CD1c-positive myeloid dendritic cell (primary cell): Measurements from ENCODE around the gene R3HDM1.
"Not testable (repeated sequence)": the region's sequence is repeated elsewhere in the genome, so short reads cannot be mapped to it uniquely, and the experiment has no call there.

Source experiments
- DNase-seq: peaks from one replicate; pipeline ENCODE4 v3.0.0-alpha.2; 2016; ENCODE audit errors: extremely low spot score

R3HDM1 gene

DNA sequence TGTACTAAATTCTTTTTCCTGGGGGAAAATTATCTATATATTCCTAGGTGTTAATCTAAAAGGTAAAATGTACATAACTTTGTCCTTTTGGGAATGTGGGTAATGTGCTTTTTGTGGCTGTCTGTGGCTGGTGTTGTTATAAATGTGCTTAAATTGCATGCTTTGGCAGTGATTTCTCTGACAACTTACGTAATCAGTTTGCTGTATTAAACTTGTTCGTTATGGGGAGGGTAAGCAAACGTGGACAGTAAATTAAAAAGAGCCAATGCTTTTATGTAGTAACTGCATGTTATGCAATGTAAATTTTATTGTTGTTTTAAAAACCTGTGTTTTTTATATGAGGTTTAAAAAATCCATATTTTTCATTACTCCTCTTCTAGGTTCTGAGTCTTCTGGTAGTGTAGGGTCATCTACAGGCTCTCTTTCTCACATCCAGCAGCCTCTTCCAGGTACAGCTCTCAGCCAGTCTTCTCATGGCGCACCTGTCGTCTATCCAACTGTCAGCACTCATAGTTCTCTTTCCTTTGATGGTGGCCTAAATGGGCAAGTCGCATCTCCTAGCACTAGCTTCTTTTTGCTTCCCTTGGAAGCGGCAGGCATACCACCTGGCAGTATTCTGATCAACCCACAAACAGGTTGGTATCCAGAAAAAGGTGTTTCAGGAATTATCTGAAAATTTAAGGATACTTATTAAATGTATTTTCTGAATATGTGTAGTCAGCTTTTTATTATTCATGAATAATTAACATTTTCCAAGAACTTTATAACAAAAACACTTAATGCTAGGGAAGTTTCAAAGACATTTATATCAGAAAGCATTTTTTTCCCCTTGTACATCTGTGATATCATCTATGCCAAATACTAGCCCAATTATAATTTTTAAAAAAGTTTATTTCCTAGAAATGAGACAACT, 110.1 kb downstream of the R3HDM1 start:
- no peak for DNase-seq

DNA sequence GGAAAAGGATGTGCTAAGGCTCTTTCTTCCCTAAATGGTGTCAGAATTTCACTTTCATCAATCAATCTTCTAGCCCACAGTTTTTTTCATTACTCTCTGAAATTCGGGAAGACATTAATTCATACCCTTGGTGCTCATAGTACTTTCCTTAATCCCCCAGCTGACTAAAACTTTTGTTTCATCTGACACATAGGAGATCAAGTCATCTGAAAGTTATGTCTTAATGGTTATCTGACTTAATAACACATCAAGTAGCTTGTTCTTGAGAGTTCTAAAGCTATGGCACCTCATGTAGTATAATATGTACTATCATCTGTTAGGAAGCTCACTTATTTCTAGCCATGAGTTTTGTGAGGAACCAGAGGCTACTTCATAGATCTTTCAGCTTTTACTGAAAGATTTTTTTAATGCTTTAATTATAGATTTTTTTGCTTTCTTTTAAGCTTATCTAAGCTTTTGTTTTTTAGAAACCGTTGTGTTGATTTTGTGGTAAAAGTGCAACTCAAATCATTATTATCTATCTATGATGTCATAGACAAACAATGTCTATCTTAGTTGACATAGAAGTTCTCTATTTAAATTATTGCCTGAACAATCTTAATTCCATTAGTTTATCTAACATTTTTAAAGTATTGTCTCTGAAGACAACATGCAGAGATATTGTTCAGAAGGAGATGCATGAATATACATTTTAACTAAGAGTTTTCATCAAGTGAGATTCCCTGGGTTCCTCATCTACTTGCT, 116.7 kb downstream of the R3HDM1 start:
- DNase-seq: no peak

DNA sequence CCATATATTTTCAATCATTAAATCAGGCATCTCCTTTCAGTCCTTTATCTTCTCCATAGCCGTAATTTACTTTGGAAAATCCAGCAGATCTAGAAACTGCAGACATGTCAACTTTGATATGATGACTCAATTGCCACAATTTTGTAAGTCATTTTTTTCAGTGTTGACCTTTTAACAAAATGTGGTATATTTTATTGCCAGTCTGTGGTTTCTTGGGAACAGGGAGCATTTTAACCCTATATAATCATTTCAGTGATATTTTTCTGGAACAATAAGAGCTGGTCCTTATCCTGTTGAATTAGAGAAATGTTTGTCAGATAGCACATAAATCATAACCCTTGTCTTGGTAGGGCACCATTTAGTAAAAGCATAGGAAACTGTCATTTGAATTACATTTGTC, 119.4 kb downstream of the R3HDM1 start:
- no peak for DNase-seq

DNA sequence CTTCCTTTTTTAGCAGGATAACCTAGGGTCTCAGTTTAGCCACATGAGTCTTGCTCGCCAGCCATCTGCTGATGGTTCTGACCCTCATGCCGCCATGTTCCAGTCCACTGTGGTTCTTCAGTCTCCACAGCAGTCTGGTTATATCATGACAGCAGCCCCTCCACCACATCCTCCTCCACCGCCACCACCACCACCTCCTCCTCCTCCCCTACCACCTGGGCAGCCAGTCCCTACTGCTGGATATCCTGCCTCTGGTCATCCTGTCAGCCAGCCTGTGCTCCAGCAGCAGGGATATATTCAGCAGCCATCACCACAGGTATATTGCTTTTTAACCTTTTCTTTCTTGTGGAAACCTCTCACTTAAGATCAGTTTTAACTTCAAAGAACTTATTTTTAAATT, 120.4 kb downstream of the R3HDM1 start:
- no peak for DNase-seq

DNA sequence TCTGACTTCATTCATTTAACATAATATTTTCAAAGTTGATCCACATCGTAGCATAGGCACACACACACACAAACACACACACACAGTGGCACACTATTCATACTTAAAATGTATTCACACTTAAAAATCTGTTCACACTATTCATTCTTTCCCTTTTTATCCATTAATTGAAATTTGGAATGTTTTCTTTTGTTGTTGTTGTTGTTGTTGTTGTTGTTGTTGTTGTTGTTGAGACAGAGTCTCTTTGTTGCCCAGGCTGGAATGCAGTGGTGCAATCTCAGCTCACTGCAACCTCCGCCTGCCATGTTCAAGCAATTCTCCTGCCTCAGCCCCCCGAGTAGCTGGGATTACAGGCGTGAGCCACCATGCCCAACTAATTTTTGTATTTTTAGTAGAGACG, 123.0 kb downstream of the R3HDM1 start:
- not testable (repeated sequence) for DNase-seq

DNA sequence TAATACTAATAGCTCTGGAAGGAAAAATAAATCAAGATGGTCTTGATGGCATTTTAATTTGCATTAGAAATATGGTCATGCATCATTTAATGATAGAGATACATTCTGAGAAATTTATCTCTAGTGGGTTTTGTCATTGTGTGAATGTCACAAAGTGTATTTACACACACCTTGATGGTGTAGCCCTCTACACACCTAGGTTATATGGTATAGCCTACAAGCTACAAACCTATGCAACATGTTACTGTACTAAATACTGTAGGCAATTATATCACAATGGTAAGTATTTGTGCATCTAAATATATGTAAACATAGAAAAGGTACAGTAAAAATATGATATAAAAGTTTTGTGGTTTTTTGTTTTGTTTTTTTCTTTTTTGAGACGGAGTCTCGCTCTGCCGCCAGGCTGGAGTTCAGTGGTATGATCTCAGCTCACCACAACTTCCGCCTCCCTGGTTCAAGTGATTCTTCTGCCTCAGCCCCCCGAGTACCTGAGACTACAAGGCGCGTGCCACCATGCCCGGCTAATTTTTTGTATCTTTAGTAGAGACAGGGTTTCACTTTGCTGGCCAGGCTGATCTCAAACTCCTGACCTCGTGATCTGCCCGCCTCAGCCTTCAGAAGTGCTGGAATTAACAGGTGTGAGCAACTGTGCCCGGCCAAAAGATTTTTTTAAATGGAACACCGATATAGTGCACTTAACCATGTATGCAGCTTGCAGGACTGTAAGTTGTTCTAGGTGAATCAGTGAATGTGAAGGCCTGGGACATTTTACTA, 126.7 kb downstream of the R3HDM1 start:
- no peak for DNase-seq

DNA sequence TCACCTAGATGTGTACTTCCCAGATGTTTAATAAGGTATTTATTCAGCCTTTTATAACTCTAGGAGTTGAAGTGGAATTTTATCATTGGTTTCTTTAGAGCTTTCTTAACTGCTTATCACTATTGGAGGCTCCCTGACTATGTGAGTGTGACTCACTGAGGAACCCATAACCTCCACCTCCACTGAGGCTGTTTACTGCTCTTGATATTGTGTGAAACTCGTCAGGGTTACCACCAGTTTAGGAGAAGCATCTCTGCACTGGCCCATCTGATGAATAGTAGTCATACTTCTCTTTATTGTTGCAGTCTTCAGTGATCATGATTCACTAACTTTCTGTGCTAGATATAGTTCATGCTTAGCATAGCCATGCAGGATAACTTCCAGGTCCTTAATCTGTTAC, 130.8 kb downstream of the R3HDM1 start:
- DNase-seq: no peak

DNA sequence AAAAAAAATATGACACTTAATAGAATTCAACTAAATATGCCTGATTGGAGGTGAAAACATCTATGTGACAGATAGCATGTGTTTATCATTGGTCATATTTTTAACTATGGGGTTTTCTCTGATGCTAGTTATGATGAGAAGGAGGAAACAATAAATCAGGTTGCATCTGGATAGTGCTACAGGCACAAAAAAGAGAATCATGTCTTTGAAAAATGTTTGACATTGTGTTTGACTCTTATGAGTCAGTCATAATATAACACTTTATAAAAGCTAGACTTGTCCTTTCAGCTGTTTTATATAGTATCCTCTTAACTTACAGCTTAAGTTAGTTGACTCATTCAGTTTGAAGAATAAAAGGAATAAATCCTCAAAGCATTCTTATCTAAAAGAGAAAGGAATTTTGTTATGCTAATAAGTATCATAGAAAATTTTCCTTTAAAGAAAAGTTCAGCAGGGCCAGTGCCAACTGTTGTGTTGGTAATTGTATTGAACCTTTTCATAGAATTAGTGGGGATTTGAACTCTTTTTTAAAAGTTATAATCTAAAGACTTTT, 131.9 kb downstream of the R3HDM1 start:
- DNase-seq: no peak

DNA sequence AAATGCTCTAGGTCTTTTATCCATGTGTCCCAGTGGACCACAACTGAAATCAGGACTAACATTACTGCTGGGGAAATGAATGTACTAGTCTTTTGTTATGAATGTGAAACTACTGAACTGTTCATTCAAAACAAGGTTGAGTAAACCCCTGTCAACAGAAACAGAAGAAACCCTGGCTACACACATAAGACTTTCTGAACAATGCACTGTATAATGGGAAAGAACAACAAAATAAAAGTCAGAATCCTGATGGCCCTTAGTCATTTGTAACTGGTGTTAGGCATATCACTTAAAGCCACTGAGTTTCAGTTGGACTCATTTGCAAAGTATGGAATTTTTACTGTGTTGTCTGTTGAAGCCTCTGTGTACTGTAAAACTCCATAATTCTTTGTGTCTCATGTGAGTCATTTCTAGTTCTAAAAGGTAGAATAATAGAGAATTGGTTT, 133.4 kb downstream of the R3HDM1 start:
- DNase-seq: no peak

DNA sequence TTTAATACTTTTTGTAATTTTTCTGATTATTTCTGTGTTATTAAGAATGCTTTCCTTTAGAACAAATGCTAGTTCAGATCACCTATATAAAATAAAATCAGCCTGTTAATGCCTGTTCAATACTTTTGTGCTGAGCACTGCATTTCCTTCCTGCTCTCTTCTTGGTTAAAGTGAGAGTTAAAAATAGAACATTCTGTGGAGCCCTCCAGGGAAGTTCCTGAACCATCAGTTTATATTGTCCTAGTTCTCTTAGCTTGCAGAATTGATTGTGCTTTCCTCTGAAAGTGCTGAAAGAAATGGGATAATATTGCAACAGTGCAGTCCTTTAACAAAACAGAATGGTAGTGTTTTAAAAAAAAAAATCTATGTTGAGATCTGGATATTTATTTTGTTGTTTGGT, 135.8 kb downstream of the R3HDM1 start:
- DNase-seq: no peak

DNA sequence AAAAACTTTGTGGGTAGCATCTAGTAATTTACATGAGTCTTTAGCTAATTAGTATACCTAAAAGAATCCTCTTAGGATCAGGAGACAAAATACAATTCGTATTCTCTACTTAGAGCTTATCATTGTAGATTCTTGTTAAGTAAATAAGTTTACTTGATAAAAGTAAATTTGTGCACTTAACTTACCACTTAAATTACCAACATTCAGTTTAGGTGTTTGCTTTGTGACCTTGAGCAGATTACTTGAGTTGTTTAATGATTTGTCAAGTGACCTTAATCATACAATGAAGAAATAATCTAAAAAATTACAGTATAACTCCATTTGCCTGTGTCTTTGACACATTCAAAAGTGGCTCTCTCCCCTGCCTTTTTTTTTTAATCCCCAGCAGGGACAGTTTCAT, 143.2 kb downstream of the R3HDM1 start:
- DNase-seq: no peak

DNA sequence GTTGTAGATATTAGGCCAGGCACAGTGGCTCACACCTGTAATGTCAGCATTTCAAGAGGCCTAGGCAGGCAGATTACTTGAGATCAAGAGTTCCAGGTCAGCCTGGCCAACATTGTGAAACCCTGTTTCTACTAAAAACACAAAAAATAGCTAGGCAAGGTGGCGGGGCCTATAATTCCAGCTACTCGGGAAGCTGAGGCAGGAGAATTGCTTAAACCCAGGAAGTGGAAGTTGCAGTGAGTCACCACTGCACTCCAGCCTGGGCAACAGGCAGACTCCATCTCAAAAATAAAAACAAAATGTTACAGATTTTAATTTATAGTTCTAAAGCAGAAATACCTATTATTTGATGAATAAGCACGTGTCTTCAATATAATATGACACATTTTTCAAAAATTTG, 144.7 kb downstream of the R3HDM1 start:
- DNase-seq: no peak

DNA sequence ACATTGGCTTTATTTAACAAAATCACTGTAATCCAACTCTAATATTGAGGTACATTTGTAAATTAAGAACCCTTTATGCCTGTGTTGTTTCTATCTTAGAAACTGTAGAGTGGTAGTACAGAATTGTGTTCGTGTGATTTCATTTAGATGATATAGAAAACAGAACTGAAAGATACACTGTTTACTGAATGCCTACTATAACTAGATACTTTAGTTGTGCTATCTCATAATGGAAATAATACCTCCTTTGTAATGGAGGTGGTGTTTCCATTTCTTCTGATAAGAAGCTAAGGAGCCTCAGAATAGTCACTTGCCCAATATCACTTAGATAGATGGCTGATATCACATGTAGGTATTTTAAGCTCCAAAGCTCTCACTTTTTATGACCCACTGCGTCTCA, 147.8 kb downstream of the R3HDM1 start:
- no peak for DNase-seq

DNA sequence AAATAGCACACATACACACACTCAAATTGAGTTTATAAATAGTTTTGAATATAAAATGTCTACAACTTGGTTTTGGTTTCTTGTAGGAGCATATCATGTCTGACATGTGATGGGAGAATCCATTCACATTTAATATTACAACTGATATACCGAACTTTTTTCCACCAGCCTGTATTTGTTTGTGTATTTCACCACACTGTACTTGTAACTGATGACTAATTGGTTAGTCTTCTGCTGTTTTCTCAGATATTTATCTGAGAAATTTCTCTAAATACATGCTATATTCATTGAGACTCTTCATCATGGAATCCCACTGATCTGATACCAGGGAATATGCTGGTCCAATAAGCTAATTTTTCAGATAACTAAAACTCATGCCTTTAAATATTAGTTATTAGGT, 154.1 kb downstream of the R3HDM1 start:
- no peak for DNase-seq

DNA sequence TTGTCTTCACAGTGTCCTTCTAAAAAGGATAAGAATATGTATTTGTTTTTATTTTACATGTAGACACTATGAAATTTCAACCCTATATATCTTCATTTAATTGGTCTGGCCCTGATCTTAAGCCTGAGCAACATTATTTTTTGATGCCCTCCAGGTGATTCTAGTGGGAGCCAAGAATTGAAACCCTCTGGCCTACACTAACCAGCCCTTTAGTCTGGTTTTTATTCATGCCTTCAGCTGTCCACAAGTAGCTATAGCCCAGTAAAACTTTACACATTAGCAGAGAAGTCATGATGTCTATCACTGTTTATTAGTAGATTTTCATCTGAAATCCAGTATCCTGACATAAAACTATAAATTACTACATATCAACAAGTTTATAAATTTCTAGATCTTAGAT, 157.7 kb downstream of the R3HDM1 start:
- no peak for DNase-seq

DNA sequence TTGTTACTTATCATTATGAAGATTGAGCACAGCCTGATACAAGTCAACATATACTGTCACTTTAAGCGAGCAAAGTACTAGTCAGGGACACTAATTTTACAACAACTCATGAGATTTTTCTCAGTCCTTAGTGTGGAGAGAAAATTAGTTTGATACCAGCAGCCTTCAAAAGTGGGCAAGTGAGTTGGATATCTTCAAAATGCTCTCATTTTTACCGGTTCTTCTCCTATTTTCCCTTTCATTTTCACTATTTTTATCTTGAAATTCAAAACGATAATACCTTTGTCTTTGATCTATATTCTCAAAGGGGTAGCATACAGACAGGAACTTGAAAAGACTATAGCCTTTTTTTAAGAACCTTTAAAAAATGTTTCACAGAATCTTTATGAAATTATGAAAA, 158.4 kb downstream of the R3HDM1 start:
- DNase-seq: no peak

DNA sequence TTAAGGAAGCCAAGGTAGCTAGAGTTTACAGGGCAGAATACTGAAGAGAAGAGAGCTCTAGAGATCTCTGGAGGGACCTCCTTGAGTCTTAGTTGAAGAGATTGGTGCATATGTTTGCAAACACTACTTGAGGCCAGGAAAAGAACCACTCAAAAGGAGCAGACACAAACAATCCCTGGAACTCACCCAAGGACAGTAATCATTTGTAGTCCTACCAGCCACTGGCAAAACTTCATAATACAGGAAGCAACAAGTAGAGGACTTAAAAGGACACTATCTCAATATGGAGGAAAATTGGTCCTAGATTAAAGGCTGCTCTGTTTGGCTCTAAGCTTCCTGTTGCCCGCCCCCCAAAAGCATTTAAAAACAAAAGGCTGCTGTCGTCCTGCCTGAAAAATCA, 163.4 kb downstream of the R3HDM1 start:
- no peak for DNase-seq

DNA sequence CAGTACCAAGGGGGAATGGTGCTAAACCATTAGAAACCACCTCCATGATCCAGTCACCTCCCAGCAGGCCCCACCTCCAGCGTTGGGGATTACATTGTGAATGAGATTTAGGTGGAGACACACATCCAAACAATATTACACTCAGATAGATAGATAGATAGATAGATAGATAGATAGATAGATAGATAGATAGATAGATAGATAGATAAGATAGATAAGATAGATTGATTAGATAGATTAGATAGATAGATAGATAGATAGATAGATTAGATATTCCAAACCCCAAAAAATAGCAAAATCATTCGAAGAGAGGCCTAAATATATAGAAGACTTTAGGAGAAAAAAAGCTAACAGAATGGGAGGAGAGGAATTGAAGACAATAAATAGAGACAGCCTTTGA, 167.6 kb downstream of the R3HDM1 start:
- no peak for DNase-seq

DNA sequence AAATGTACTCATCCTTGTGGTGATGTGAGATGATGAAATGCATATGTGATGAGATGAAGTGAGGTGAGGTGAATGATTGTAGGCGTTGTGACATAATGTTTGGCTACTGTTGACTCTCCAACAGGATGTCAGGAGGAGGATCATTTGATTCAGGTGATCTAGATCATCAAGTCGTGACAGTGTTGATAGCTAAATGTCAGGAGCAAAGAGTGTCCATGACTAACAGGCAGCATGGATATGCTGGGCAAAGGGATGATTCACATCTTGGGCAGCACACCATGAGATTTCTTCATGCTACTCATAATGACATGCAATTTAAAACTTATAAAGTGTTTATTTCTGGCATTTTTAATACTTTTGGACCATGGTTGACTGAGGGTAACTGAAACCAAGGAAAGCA, 170.2 kb downstream of the R3HDM1 start:
- DNase-seq: no peak

DNA sequence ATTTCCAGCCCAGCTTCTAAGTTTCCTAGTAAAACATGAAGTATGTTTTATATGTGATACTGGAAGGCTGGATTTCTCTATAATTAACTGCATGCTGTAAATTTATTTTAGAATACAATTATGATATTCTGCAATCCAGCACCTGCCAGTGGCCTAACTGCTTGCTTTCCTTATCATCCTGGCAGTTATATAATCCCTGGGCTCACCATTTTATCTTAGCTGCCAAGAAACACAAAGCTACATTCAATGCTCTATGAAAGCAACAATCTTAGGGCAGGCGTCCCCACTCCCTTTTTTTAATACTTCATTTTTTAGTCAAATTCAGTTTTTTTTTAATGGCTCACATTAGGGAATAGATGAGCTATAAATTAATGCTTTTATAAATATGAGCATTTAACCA, 172.0 kb downstream of the R3HDM1 start:
- no peak for DNase-seq

DNA sequence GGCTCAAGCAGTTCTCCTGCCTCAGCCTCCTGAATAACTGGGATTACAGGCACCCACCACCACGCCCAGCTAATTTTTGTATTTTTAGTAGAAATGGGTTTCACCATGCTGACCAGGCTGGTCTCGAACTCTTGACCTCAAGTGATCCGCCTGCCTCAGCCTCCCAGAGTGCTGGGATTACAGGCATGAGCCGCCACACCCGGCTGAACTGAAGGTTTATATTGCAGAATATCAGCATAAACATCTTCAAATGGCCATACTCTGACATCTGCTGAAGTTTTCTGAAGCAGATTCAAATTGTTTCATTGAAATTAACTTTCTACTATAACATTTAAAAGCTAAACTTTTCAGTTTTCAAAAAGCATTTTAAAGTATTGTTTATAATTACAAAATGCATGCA, 172.8 kb downstream of the R3HDM1 start:
- not testable (repeated sequence) for DNase-seq

DNA sequence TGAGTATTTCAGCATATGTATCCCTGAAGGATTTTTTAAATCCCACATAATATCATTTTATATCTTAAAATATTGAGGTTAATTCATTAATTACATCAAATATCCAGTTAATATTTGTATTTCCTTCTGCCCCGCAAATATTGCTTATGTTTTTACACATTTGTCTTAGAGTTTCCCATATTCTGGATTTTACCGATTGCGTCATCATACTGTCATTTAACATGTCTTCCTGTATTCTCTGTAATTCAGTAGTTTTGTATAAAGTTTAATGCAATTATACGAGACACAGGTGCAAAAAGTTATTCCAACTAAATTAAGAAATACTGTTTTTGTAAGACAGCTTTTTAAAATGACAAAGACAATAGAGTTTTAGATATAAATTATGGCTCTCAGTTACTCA, 176.9 kb downstream of the R3HDM1 start:
- no peak for DNase-seq
